ENCODE results near the gene RAB3GAP2.
"Not testable (repeated sequence)": the region's sequence is repeated elsewhere in the genome, so short reads cannot be mapped to it uniquely, and the experiment has no call there.

The RAB3GAP2 gene

GRCh38 chr1:220188538-220188937 lies 83.7 kb downstream of the RAB3GAP2 start:
- DNase-seq = no peak

- DNase-seq = no peak
These were observed 85.5 kb downstream of the RAB3GAP2 start for GRCh38 chr1:220186752-220187151.

- DNase-seq = peak; percentile 3
These were observed 87.7 kb downstream of the RAB3GAP2 start for GRCh38 chr1:220184506-220184905.

- DNase-seq = no peak
These were observed 89.6 kb downstream of the RAB3GAP2 start for GRCh38 chr1:220182656-220183055.

GRCh38 chr1:220182111-220182510 lies 90.1 kb downstream of the RAB3GAP2 start:
- no peak for DNase-seq

- DNase-seq = no peak
These were observed 95.7 kb downstream of the RAB3GAP2 start for GRCh38 chr1:220176540-220176939.

GRCh38 chr1:220170836-220171526 lies 101.3 kb downstream of the RAB3GAP2 start:
- DNase-seq = no peak

- not testable (repeated sequence) for DNase-seq
These were observed 102.4 kb downstream of the RAB3GAP2 start for GRCh38 chr1:220169887-220170286.

GRCh38 chr1:220166853-220167252 lies 105.4 kb downstream of the RAB3GAP2 start:
- no peak for DNase-seq

- no peak for DNase-seq
These were observed 107.7 kb downstream of the RAB3GAP2 start for GRCh38 chr1:220164517-220164916.

- no peak for DNase-seq
These were observed 108.1 kb downstream of the RAB3GAP2 start for GRCh38 chr1:220164116-220164515.

GRCh38 chr1:220160027-220160426 lies 112.2 kb downstream of the RAB3GAP2 start:
- no peak for DNase-seq

- no peak for DNase-seq
These were observed 113.2 kb downstream of the RAB3GAP2 start for GRCh38 chr1:220159041-220159440.

- not testable (repeated sequence) for DNase-seq
These were observed 113.7 kb downstream of the RAB3GAP2 start for GRCh38 chr1:220158530-220158929.

- DNase-seq = no peak
These were observed 114.5 kb downstream of the RAB3GAP2 start for GRCh38 chr1:220157738-220158137.

GRCh38 chr1:220156620-220157146 lies 115.6 kb downstream of the RAB3GAP2 start:
- DNase-seq = no peak

- DNase-seq = no peak
These were observed 119.1 kb downstream of the RAB3GAP2 start for GRCh38 chr1:220153147-220153546.

- DNase-seq = no peak
These were observed 120.8 kb downstream of the RAB3GAP2 start for GRCh38 chr1:220151454-220151853.

- DNase-seq = no peak
These were observed 122.5 kb downstream of the RAB3GAP2 start for GRCh38 chr1:220149742-220150141.

- no peak for DNase-seq
These were observed 128.2 kb downstream of the RAB3GAP2 start for GRCh38 chr1:220144051-220144450.

GRCh38 chr1:220139966-220140365 lies 132.3 kb downstream of the RAB3GAP2 start:
- DNase-seq = no peak

GRCh38 chr1:220137019-220137786 lies 135.1 kb downstream of the RAB3GAP2 start:
- no peak for DNase-seq

GRCh38 chr1:220135755-220136154 lies 136.5 kb downstream of the RAB3GAP2 start:
- DNase-seq = no peak

Measured in fibroblast of skin of right quadriceps (primary cell).